ENCODE results near the gene CPVL.

CPVL gene

GRCh38 chr7:29143751-29144150, 2.6 kb downstream of the CPVL start:
- H3K4me3 ChIP-seq (ENCODE audit: low read depth, low read length): no peak overlapping the region
- no peak for DNase-seq (ENCODE audit: low read depth)
- TF ChIP-seq, protein P1, sequence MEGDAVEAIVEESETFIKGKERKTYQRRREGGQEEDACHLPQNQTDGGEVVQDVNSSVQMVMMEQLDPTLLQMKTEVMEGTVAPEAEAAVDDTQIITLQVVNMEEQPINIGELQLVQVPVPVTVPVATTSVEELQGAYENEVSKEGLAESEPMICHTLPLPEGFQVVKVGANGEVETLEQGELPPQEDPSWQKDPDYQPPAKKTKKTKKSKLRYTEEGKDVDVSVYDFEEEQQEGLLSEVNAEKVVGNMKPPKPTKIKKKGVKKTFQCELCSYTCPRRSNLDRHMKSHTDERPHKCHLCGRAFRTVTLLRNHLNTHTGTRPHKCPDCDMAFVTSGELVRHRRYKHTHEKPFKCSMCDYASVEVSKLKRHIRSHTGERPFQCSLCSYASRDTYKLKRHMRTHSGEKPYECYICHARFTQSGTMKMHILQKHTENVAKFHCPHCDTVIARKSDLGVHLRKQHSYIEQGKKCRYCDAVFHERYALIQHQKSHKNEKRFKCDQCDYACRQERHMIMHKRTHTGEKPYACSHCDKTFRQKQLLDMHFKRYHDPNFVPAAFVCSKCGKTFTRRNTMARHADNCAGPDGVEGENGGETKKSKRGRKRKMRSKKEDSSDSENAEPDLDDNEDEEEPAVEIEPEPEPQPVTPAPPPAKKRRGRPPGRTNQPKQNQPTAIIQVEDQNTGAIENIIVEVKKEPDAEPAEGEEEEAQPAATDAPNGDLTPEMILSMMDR (conservative IDR thresholded peaks at IDR 0.05; ENCODE audit: low read depth, low read length): no peak

DNA sequence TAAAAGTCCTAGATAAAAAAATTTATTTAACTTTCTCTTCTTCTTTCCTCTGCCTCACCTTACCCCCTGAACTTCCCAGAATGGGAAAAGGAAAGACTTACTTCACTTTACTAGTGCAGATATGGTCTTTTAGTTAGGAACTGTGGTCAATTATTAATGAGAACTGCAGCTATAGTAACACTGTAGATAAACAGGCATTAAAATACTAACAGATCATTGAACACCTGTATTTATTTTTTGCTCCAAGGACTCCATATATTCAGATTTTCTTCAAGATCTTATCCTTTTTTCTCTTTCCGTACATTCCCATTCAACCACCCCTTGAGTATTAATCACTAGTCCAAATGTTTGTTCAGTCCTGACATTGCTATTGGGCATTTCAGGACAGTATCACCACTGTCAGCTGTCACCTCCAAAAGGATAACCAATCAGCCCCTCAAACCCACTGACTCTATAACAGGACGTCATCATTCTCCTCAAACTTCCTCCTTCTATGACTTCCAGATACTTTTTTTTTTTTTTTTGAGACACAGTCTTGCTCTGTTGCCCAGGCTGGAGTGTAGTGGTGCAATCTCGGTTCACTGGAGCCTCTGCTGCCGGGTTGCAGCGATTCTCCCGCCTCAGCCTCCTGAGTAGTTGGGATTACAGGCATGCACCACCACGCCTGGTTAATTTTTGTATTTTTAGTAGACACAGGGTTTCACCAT, 4.2 kb downstream of the CPVL start:
- DNase-seq (ENCODE audit: low read depth): no peak
- no peak overlapping the region for H3K4me3 ChIP-seq (ENCODE audit: low read depth, low read length)
- TF ChIP-seq, protein P1 (conservative IDR thresholded peaks at IDR 0.05; ENCODE audit: low read depth, low read length): no peak

GRCh38 chr7:29140873-29141468, 5.4 kb downstream of the CPVL start:
- H3K4me3 ChIP-seq (ENCODE audit: low read depth, low read length): no peak overlapping the region
- TF ChIP-seq, protein P1 (conservative IDR thresholded peaks at IDR 0.05; ENCODE audit: low read depth, low read length): no peak
- peak; percentile 10 for DNase-seq (ENCODE audit: low read depth)

GRCh38 chr7:29139796-29140195, 6.5 kb downstream of the CPVL start:
- TF ChIP-seq, protein P1 (conservative IDR thresholded peaks at IDR 0.05; ENCODE audit: low read depth, low read length): no peak
- no peak overlapping the region for H3K4me3 ChIP-seq (ENCODE audit: low read depth, low read length)
- no peak for DNase-seq (ENCODE audit: low read depth)

- no peak overlapping the region for H3K4me3 ChIP-seq (ENCODE audit: low read depth, low read length)
- TF ChIP-seq, protein P1 (conservative IDR thresholded peaks at IDR 0.05; ENCODE audit: low read depth, low read length): no peak
- DNase-seq (ENCODE audit: low read depth): peak; percentile 10
These were observed 7.1 kb downstream of the CPVL start for GRCh38 chr7:29139191-29139590.

DNA sequence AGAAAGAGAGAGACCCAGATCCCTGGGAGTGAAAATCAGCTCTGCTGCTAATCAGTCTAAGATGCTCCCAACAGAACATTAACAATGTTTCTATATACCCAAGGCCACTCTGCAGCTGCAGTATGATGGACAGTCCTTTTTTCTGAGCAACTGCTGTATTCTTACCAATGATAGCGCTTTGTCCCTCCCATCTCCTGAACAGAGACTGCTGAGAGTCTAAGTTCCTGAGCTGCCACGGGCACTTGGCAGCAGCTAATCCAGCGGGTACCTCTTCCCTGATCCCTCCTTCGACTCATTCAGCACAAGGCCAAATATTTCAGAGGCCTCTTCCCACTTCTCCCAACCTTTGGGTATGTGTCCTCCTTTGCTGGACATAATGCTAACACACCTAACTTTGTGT, 7.7 kb downstream of the CPVL start:
- no peak overlapping the region for H3K4me3 ChIP-seq (ENCODE audit: low read depth, low read length)
- DNase-seq (ENCODE audit: low read depth): no peak
- TF ChIP-seq, protein P1 (conservative IDR thresholded peaks at IDR 0.05; ENCODE audit: low read depth, low read length): no peak

DNA sequence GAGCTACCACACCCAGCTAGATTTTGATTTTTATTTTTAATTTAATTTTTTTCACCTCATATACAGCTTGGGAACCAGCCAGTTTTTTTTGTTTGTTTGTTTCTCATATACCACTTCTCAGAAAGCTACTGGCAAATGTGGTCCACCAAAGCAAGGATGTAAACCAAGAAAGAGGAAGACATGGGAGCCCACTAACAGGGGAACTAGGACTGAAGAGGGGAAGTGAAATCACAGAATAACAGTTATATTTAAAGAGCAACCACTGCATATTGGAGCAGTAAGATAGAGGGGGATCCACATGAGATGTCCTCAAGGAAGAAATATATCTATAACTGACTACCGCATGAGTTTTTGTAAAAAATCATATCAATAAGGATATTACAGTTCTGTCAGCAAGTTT, 10.5 kb downstream of the CPVL start:
- DNase-seq (ENCODE audit: low read depth): no peak
- TF ChIP-seq, protein P1 (conservative IDR thresholded peaks at IDR 0.05; ENCODE audit: low read depth, low read length): no peak
- no peak overlapping the region for H3K4me3 ChIP-seq (ENCODE audit: low read depth, low read length)
